HS-27A (cell line): ENCODE measurements around the gene UBE3B.

Experiments
- DNase-seq: peaks from one replicate; pipeline ENCODE4 v3.0.0-alpha.2; 2012; ENCODE audit warnings: low read depth, missing footprints

UBE3B gene

DNA sequence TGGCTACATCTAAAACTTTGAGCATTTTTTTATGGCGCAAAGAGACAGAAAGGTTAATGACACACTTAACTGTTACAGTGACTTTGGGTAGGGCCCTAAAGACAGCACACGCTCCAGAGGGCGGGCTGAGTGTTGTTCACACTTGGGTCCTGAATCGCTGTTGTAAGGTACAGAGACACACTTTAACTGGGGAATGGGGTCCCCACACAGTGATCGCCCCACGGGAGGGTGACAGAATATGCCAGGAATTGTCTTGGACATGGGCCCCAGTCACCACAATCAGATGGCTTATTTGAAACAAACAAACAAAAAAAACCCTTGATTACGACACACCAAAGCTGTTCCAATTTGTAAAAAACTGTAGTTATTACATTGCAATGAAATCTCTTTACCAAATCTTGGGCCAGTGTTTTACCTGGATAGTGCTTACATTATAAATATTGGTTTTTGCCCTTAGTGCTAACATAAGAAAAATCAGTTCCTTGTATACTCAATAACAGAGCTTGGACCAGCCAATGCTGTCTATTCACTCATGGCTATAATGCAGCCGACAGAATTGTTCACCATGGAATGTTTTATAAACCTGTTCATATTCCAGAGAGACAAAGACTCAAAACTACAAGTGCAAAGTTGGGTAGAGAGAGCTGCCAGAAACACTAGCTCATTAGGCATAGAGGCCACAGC is 28.6 kb upstream of the UBE3B start:
- DNase-seq, result no peak

DNA sequence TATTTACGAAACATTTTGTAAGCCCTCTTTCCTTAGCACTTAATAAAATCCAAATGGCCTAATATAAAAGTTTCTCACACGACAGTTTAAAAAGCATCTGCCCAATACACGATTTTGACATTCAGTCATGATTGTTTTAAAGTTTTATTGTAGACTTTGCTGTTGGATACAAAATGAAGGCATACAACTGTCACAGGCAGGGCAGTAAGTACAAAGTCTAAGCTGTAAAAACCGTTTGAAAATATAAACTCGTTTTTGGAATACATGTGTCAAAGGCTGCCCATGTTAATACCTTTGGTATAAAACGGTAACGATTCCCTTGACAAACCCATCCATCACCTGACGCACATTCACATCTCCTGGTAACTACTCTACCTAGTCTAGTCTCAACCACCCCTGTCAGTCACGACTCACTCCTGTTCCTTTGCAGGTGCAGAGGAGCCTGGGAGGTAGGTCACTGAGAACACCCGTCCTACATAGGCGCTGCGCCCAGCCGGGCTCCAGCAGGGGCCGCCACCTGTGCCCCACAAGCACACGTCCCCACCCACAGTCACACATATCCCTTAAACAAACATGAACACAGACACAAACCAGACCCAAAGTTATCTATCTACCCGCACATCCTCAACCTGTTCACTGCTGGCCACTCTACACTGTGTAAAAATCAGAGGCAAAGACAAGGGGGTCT is 27.4 kb upstream of the UBE3B start:
- DNase-seq, result no peak

DNA sequence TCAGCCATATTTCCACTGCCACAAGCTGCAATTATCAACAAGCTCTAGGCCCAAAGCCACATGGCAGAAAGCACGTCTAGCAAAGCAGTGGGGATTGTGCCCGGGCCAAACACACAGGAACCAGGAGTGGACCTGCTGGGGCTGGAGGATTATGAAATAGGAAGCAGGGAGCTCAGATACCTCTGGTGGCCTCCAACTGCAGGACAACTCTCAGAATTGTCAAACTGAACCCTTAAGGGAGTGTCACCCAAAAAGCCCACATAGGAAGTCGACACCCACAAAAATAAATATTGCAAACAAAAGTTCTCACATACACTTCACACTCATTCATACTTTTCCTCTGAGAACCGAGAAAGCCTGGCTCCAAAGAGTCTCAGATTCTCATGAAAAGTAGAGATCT is 26.5 kb upstream of the UBE3B start:
- DNase-seq, result no peak

DNA sequence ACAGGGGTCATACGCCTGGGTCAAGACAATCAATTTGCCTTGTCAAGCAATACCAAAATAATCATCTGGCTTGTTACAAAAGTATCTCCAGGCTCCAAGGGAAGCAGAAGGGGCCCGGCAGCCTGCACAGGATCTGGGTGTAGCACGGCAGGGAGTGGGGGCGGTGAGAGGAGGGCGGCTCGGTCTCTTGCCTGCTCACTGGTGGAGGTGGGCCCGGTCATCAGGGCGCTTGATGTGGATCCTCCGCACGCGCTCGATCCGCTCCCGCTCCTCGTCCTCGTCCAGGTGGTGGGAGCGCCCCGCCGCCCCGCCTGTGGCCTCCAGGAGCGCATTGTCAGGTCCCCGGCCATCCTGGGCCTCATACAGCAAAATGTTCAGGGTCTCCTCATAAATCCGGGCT is 26.0 kb upstream of the UBE3B start:
- DNase-seq, result no peak

DNA sequence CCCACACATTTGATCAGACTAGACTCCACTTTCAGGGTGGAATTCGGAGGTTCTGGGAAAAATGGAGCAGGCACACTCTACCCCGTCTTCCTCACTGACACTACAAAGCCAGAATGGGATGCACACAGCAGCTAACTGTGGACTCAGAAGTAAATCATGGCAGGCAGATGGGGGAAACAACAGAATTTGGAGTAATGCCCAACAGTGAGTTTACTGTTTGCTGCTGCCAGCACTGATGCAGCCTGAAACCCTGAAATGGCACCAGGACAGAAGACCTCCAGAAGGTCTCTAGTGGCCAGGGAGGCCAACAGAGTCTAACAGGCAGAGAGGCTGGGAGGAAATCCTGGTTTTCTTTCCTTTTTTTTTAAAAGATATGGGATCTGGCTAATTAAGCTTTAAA is 24.9 kb upstream of the UBE3B start:
- no peak for DNase-seq

DNA sequence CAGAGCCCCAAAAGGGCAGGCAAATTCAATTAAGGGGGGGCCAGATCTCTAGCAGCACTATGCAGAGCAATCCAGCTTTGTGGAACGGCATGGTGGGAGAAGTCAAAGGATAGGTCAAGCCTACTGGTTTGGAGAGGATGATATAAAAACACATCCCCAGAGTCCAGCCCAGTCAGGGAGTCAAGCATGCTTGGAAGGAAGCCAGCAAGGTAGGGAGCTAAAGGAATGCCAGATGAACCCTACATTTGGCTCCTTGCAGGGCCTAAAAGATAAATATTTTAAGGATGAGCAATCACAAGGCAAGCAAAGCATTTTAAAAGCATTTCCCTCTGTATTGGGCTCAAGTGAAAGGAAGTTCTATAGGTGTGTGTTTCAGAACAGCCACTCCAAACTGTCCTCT is 21.7 kb upstream of the UBE3B start:
- no peak for DNase-seq

DNA sequence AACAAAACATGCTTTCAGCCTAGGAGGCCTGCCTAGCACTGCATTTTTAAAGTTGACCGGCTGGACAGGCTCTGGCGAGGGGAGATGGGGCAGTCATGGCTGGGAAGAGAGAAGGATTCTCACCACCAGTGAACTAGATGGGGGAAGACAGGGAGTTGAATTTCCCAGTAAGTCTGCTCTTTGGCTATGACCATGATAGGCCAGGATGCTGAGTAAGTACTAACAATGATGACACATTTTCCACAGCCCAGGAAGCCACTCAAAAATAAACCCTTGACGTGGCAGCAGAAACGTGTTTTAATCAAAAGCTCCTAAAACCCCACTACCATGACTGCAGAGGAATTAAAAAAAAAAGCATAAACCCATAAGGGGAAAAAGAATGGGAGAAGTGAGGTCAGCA is 19.3 kb upstream of the UBE3B start:
- DNase-seq, result no peak

DNA sequence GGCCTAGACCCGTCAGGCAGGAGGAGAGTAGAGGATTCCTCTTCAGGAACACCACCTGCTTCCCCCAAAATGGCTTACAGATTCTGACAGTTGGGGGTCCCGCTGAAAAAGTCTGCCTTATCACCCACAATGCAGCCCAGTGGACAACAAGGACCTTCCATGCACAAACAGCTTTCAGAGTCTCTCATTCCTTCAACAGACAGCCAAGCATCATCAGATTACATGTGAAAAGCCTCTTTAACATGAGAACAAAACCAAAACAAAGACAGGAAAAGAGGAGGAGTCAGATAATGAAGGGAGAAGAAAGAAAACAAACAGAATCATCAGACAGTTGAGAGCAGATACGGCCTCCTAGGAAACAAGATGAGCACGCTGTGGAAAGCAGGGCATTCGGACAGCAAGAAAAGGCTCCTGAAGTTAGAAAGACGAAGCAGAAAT is 18.6 kb upstream of the UBE3B start:
- no peak for DNase-seq

DNA sequence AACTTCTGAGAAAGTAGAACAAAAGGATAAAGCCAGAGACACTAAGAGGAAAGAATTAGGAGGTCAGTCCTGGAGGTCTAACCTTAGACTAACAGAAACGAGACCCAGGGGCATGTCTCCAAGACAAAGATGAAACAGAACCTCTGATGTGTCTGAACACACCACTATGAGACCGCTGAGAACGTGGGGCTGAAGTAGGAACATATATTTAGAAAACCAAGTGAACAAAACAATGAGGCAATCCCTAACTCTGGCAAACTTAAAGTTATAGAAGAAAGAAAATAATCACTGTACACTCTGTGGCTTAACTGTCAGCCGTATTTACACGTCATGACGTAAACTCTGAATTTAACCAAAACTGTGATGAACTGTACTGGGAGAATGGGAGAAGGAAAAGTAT is 18.2 kb upstream of the UBE3B start:
- DNase-seq, result no peak

DNA sequence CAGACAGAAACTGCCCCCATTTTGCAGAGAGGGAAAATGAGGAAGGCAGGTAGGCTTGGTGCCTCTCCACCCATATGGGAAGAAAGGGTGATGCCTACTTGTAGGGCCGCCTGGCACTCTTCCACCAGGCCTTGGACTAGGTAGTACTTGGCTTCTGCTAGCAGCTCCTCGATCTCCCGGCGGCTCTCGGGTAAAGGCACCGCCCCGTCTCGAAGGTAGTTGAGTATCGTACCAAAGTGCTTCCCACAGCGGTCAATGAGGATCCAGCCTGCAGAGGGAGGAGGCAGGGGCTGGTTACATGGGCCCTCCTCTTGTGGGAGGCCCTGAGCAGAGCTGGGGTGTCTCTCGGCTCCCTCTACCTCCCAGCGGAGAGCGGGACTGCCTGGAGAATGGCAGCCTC is 16.9 kb upstream of the UBE3B start:
- DNase-seq, result no peak

DNA sequence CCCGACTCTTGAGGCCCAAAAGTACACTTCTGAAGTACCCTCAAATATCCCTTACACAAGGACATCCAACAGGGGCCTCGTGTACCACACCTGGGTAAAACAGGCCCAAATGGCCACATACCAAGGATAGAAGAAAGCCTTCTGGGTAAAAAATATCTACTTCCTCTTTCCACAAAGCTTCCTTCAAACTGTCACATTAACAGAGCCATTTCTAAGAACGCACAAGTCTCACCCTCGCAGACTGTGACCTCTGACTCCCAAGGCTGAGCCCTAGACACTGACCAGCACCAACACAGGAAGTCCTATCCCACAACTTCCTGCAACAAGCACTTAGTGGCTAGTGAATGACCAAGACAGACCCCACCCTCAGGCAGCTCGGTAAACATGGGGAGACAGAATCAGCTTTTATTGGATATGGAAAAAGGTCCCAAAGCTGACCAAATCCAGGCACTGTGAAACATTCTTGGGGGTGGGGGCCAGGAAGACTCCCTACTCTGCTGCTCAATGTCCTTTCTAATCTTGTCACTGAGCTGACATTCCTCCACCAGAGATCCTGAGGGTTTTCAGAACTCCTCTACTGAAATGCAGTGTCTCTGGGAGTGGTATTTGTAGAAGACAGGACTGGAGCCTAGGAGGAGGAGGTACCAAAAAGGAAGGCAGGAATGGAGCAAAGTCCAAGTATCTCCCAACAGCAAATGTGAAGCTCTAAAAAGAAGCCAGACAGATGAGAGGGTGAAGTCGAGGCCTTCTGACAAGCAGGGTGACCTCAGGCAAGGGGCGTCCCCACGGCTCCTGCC is 16.2 kb upstream of the UBE3B start:
- no peak for DNase-seq

DNA sequence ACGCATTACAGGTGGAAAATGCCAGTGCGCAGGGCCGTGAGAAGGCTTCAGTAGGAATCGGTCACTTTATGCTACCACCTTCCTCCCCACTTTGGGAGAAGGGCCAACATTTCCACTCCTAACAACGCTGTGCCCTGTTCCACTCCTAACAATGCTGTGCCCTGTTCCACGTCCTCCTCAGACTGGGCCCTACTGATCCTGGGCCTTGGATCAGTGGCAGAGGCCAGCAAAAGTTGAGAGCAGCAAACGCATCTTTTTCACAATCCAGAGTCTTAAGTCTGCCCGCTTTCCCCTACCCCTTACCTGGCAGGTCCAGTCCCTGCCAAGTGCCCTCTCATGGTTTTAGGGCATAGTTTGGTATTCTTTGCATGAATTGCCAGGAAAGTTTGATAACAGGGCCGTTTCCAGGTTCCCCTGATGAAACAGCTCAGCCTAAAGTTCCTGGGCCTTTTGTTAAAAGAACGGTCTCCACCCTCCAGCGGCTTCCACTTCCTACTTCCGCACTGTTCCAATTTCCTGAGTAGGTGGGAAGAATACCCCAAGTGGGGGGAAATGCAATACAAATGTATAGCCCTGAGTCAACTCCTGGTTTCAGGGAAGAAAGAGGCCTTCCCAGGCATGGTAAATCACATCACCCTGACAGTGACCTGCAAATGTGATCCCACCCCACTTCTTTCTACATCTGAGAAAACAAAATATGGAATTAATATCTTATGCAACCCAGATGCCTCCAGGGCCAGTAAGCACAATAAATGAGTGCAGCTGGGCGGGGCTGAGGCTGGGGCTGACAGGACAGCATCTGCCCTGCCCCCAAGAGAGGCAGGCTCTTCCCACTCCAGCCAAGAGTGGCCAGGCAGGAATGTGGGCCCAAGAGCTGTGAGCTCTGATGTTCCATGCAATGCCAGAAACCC is 15.3 kb upstream of the UBE3B start:
- peak; percentile 78 for DNase-seq

DNA sequence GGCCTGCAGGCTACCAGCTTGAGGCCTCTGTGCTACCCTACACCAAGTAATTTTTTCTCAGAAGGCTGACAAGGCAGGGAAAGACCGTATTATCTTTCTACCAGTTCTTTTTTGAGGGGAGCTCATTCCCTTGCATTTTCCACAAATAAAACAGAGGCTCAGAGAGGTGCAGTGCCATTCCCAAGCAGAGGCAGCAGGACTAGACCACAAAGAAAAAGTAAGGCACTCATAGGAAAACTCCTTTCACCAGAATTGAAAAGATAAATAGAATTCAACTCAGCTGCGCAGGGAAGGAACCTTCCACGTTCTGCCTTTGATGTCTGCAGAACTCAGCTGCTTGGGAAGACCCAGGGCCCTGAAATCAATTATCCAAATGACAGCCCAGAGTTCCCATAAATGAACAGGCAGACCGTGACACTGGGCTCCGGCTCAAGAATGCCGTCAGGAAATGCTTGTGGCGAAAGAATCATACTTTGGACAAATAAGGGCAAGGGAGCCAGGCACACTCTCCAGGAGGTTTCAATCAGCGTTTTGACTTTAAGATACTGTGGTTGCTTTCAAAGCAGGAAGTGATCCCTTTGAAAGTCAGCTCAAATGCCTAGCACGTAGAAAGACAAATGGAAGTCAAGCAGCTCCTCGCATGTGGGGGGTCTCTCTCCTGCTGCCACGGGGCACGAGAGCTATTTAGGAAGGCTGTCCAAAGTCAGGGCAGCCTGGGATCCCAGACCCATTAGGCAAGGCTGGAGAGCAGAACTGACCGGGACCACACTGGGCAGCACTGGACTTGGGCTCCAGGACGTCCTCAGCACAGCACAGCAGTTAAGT is 14.4 kb upstream of the UBE3B start:
- peak; percentile 84 for DNase-seq

DNA sequence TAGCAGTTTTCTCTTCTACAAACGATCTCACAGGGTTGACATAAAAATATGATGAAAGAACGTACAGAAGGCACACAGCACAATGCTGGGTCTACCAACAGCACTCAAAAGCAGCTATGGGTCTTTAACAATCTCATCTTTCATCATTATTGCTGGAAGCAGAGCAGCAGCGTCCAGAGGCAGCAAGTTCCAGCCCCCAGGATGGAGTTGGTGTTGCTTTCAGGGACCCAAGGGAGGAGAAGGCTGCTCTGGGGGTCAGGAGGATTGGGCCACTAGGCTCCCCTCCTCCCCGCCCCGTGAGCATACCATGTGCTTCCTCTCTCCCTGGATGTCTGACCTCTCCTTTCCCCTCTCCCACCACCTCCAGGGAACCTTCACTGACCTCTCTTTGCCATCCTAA is 13.7 kb upstream of the UBE3B start:
- no peak for DNase-seq

DNA sequence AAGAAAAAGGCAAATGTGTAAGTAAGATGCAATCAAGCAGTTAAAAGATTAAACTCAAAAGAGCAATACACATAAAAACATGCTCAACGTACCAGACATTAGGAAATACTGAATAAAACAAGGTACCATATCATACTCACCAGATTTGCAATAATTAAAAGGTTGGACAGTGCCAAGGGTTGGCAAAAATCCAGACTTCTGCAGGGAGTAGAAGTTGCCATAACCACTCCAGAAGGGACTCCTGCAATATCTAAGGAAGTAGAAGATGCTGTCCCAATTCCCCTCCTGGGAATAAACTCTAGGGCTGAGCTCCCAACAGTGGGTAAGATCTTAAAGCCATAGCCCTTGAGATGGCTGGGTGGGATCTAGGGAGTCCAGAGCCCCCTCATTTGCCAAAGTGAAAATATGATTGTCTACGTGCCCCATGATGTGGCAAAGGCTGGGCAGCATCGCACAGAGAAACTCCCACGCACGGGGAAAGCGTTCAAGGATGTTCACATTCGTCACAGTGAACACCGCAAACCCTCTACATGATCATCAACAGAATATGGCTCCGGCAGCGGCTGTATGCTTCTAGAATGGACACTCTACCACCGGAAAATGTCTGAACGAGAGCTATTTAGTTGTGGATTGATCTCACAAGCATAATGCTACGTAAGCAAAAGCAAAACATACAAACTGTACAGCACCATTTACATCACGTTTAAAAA is 12.6 kb upstream of the UBE3B start:
- DNase-seq, result no peak

DNA sequence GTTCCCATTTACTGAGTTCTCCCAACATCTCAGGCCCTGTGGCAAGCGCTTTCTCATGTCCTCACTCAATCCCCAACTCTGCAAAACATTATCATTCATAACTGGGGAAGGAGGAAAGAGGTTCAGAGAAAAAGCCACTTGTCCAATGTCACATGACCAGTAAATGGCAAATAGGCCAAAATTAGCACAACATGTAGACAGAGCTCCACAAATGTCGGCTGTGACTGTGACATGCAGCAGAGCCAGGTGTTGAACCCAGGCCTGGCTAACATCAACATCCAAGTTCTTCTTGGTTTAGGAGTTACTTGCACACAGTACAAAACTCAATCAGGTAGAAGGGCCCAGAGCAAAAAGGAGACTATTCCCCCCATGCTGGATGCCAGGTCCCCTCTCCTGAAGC is 11.1 kb upstream of the UBE3B start:
- DNase-seq, result no peak

DNA sequence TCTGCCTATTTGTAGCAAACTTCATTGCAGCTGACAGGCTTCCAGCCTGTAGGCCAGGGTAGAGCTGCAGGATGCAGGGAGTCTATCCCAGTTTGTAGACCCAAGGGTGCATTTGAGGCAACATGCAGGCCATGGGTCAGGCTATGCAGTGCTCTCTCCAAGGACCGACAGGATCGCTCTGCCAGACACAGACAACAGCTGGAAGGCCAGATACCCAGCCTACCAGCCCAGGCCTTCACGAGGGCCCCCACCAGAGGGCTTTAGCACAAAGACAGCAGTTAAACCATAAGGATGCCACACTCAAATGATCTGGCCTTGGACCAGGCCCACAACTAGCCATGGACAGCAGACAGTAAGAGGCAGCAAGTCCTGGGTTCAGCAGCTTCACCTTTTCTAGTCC is 10.6 kb upstream of the UBE3B start:
- no peak for DNase-seq

DNA sequence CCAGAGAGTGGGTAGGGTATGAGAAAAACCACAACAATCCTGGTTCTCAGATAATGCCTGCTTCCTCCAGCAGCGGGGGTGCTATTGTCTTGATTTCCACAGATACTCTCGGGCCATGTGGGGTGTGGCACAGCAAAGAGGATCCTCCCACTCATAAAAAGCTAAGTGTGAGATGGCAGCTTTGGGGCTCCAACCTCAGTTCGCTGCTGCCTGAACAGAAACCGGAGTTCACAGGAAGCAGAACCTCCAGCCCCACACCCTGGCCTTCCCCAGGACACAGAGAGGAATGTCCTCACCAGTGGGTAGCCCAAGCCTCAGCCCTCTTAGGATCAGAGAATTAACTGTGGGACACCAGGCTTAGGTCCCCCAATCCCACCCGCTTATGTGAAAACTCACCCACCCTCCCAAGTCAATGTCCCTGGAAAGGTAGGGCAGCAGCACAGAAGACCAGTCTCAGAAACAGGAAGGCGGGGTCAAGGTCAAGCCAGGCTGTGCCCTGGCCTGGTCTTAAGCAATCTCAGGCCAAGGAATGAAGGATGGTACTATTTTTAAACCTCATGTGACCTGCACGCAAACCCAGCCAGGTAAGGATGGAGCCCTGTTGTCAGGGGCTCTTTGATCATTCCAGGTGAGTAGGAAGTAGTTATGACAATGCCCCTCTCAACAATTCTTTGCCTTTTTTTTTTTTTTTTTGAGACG is 9.3 kb upstream of the UBE3B start:
- no peak for DNase-seq

DNA sequence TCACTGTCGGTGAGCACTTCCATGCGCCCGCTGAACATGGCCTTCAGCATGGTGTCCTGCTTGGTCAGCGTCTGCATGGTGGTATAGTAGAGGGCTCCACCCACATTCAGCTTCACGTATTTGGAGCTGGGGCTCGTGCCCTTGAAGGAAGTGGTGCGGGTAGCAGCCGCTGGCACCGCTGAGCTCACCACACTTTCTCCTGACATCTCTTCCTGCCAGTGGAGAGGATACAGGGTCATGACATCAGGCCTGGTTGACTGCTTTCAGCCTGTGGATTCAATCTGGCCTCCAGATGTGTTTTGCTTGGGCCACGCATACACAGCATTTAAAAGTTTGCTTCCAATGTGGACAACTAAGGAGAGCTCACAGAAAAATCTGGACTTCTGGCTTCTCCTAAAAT is 7.9 kb upstream of the UBE3B start:
- no peak for DNase-seq

DNA sequence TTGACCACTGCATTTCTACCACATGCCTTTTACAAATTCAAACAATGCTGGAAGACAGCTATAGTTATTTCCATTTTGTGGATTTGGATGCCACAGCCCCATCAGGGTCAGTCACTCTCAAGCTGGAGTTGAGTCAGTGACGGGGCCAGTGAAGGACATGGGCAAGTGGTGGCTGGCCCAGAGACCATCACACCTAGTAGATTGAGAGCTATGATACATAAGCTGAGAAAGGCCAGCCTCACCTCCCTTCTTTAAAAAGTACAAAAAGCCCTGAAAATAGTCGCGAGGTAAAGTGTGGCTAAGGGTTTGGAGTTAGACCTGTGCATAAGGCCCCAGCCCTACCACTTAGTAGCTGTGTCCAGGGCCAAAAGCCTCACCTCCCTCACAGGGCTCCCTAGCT is 4.4 kb upstream of the UBE3B start:
- DNase-seq, result no peak
